ENCODE data around the gene TNXB.
"Not testable (repeated sequence)": the region's sequence is repeated elsewhere in the genome, so short reads cannot be mapped to it uniquely, and the experiment has no call there.

GRCh38 chr6:32039321-32040274 is 69.5 kb downstream of the TNXB start:
- not testable (repeated sequence) for TF ChIP-seq CTCF, POLR2A (IDR thresholded peaks at IDR 0.05)
